Esophagus mucosa (tissue), 1 donor: Measurements from ENCODE around the gene NTRK2. TPM values are rescaled to one million over a fixed set of nuclear protein-coding genes. Genes with fewer than 3 reads are reported as not detected.
A peak's percentile ranks its signal among the peaks of the same experiment; 100 is the strongest.

Experiments
- ATAC-seq: fragments of 200-7000 bp; cut with Tn5 transposase; one replicate; pipeline ENCODE4 v1.9.1; 2020
- total RNA-seq: library from RNA; stranded (reverse); gene quantifications from one replicate; pipeline ENCODE4 v1.2.4, GENCODE V29; 2023
- donor health status: DM: yes; HTN: yes; CAD: no.

NTRK2 gene
- total RNA-seq, 1 donor from 2014 or later: 9.8 TPM

DNA sequence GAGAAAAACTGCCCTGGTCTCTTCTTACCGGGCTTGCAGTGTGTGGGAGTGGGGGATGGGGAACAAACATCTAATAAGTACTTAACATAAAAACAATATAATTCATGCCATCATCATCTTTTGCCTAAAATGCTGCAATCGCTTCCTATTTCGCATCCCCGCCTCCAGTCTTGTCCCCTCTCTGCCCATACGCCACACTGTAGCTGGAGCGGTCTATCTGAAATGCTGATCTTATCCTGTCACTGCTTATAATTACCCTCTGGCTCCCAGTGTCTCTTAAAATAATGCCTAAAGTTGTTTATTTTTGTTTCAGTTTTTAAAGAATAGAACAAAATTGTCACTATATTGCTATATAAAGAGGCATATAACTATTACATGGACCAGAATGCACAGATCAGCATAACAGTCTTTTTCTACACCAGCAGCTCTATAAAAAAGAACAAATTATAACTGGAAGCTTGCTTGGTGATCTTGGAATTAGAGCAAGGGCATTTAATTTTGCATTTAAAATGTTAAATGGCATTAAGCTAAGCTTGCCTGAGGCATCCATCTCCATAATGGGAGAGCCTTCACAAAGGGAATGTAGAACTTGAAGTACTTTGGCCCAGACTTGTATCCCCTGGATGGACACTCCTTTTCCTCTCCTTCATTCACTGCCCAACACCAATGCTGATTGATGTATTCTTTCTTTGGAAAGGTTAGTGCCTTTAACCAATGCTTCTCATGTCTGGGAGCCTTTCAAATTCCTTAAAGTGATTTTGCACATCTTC lies 12.2 kb downstream of the NTRK2 start:
- no peak for ATAC-seq

DNA sequence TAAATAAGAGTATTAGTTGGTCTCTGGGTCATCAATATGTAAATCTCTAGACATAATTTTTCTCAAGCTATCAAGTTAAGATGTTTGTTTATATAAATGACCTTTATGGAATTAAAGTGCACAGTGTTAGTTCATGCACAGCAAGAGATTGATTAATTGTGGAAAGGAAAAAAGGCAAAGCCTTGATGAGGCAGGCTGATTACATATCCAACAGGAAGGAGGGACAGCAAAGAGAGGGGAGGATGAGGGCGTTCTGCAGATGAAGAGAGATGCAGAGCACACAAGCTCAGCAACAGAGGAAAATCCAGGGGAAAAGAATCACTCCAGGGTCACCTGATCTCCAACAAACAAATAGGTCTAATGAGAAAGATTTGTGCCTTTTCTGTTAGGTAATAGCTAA lies 16.5 kb downstream of the NTRK2 start:
- ATAC-seq: no peak

DNA sequence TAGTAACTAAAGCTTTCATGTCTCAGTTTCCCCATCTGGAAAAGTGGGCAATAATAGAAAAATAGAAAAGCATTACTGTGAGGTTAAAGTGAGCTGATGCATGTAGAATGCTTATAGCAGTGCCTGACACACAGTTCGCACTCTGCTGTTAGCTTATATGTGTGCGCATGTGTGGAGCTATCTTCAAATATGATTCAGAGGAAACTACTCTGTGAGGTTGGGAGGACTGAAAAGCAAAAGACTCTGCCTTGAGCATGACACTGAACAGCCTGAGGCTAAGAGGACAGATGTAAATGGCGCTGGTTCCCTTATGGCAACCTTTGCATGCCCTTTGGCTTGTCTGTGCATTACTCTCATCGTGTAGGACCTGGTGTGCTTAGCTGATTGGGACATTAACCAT lies 19.4 kb downstream of the NTRK2 start:
- ATAC-seq: no peak

DNA sequence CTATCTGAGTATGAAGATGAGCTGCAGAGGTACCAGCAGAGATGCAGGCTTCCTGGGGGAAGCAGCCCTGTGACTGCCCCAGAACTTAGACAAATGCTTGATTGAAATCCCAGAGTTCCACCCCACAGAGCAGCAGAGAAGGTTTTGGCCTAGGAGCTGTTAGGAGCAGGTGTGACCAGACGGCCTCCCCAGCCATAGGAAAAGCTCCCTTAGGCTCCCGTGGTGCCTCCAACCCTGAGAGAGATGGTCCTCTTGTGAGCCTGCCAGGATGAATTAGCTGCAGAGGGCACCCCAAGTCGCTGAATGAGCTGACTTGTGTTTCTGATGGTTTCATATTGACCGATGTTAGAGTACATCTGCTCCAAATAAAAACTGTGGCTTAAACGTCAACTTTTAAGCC lies 22.1 kb downstream of the NTRK2 start:
- no peak for ATAC-seq

DNA sequence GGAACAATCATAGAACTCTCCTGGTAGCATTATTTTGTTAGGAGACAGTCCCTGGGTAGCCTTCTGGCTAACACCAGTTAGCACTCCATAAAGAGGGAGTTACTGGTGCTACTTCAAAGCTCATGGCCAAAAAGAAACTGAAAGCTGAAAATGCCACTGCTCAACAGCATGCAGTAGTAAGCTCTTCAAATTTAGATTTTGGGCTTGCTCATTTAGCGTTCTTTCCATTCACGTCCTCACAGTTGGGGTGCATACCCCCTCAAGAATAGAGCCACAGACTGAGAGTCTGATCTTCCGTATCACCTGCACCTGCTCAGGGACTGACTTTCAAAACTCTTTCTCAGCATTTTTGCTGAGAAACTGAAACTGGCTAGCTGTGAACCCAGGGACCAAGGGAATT lies 24.7 kb downstream of the NTRK2 start:
- ATAC-seq: no peak

DNA sequence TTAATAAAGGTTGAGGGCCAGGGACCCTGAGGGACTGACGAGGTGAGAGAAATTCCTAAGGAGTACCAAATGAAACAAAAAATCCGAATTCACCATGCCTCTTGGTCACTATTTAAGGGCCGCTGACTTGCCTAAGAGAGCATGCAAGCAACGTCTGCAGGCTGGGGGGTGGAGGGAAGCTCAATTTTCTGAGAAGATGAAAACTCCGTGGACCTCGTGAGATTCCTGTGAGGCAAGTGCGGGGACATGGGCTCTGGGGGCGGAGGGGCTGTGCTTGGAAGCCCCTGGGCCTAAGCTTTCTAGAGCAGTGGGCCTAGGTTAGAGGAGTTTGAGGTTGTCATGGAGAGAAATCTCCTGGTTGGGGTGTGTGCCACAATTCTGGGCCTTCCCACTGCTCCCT lies 27.5 kb downstream of the NTRK2 start:
- ATAC-seq: no peak

DNA sequence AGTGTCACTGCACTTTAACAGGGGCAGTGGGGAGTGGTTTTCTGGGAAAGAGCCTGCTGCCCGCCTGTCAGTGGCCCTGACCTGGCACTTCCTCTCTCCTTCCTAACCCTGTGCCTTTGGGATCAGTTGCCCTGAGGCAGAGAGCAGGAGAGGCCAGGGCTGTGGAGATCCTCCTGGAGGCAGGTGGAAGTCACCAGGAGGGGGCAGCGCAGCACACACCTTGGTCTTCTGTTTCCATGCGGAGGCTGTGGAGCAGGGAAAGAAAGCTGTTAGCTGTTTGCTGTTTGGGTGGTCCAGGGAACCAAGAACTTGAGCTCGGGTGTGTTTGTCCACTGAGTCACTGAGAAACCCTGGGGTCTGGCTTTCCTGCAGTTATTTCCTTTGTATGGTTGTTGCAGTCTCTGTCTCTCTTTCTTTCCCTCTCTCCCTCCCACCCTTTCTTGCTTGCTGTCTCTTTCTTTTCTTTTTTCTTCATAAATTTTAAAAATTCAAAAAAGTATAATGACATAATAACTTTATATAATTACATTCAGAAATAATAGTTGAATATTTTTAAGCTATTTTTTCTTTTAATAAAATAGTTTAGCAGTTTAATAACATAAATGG lies 28.1 kb downstream of the NTRK2 start:
- ATAC-seq: peak; percentile 76

DNA sequence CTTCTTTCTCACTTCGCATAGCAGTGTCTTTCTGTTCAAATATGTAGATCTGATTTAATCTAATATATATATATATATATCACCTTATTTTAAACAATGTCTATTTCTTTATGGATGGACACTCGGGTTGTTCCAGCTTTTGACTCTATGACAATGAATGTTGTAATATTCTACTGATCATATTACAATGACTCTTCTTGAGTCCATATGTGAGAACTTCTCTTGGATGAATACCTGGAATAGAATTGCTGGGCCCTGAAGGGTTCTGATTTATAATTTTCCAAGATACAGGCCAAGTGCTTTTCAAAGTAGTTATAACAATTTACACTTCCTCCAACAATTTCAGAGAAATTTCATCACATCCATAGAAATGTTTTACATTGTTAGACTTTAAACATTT lies 28.8 kb downstream of the NTRK2 start:
- no peak for ATAC-seq

DNA sequence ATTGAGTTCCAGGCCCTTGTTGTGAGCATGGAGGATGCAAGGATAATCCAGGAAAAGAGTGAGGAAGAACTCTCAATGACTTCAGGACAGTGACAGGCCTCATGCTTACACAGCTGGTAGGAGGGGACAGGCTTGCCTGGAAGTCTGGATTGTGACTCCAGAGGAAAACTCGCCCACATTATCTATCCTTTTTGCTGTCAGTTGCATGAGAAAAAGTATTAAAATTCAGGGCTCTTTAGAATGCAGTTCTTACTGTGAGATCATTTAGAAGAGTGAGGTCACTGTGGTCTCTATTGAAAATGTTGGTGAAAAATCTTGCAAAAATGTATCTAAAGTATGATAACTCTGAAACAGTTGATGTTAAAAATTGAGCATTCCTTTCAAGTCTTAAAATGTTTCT lies 30.5 kb downstream of the NTRK2 start:
- no peak for ATAC-seq

DNA sequence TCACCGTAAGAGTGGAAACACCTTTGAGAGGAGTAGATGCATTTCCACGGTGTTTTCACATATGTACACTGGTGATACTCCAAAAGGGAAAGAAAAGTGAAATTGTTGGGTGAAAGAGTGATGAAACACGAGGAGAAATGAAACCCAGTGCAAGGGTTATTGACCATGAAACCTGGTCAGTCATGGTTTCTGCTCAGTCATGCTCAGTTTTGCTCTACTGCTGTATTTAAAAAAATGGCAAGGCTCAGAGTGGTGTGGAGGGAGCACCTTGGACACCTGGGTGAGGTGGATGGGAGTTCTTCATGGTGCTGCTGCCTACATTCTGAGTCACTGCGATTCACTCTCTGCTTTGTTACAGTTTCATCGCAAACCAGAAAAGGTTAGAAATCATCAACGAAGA lies 32.3 kb downstream of the NTRK2 start:
- ATAC-seq: no peak

DNA sequence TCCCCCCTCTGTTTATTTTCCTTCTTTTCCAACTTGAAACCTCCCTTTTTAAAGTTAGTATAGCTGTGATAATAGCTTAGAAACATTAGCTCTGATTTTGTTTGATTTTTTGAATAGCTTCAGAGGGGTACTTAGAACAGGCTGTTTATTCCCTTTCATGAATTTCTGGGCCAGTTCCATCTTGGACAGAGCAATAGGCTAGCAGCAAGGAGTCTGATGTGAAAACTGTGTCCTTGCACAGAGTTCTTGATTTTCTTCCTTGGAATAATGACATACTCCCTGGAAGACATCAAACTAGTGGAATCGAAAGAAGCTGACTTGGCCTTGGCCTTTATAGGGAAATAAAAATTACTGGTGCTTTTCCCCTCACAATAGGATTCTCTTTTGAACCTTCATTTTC lies 32.9 kb downstream of the NTRK2 start:
- no peak for ATAC-seq

DNA sequence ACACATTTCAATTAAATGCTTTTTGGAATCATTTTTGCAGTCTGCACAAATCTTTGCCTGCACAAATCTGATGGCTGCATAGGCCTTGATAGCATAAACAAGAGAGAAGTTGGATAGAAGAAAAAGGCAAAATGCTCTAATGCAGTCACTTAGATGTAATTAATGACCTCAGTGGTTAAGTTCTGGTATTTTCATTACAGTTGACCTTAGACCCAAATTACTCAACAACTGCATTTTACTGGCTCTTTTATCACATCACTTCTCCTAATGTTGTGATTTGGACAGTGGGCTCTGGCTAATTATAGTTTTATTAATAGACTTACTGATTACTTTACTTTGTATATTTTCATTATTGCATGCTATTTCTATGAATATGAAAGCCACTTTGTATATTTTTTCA lies 34.3 kb downstream of the NTRK2 start:
- ATAC-seq: no peak

DNA sequence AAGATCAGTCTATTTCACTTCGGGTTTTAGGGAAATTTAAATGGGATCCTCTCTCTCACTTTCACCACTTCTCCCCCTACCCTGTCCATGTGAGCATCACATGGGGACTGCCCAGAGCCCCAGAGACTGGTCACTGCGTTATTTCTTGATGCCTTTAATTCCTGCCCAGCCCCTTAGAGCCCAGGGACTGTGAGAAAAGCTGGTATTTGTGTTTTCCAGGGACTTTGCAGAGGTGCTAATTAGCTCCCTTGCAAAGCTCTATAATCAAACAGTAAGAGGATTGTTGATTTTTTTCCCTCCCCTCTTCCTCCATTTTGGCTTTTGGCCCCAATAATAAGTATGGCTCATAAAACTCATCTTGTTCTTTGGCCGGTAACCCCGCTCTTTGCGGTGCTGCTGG lies 35.6 kb downstream of the NTRK2 start:
- ATAC-seq: no peak

DNA sequence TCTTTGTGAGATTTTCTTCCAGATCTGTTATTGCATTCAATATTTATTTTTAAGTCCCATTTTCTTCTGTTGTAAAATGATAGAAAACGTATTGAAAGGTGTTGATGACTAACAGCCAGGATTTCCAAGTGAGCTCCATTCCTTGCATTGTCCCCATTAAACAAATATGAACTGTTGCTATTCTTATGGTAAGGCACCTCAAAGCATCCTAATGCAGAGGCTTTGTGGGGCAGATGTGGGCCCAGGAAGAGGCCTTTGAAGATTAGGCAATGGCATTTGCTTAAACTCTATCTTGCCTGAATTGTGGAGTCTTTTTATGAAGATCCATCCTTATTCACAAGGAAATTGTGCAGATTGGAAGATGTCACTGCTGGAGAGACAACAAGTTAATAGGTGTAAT lies 38.9 kb downstream of the NTRK2 start:
- ATAC-seq: no peak

DNA sequence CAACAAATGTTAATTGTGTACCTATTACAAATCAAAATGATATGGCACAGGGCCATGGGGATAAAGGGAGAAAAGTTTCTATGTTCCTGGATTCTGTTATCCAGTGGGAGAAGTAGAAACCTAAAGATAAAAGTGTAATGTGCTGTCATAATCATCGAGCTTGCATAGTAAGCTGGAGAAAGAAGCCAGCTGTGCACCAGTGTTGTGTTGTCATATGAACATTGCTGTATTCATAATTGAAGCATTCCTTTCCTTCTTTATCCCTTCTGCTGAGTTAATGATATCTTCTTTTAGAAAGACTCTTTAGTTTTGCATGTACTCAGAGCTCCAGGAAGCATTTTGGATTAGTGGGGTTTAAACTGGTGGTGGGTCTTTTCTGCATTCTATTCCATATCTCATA lies 39.5 kb downstream of the NTRK2 start:
- no peak for ATAC-seq

DNA sequence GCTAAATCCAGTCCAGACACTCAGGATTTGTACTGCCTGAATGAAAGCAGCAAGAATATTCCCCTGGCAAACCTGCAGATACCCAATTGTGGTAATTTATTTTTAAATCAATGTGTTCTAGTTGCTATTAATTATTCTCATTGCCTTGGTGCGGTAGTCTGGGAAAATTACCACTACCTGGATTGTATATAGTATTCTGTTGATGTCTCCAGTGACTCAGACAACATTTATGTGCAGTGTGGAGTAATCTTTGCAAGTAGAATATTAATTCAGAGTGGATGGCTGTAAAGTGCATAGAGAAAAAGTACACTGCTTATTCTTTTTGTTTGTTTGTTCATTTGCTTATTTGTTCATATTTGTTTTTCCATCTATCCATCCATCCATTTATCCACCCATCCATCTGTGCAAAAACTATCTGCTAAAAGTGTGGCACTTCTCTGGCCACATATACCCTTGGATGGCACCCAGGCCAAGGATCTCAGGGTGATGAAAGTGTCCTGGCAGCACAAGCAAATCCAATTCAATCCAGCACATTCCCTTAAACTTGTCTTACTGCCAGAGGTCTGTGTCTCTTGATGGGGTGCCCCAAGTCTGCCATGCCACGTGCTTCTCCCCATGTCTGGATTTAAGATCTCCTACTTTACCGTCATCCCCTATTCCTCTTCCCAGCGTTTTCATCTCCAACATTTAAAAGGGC lies 41.3 kb downstream of the NTRK2 start:
- no peak for ATAC-seq

DNA sequence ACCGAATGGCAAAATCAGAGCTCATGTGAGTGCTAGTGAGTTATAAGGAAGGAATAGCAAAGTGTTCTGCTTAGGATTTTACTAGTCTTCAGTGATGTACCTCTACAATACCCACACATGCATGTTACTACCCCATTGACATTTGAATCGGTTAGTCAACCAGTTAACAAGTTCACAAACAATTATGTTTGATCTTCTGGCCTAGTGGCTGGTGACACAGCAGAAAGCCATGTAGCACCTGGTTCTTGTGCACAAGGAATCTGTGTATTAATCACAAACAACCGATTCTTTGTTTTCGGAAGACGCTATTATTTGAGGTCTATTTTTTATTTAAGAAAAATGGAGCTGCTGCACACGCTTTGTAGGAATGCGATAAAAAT lies 41.9 kb downstream of the NTRK2 start:
- no peak for ATAC-seq

DNA sequence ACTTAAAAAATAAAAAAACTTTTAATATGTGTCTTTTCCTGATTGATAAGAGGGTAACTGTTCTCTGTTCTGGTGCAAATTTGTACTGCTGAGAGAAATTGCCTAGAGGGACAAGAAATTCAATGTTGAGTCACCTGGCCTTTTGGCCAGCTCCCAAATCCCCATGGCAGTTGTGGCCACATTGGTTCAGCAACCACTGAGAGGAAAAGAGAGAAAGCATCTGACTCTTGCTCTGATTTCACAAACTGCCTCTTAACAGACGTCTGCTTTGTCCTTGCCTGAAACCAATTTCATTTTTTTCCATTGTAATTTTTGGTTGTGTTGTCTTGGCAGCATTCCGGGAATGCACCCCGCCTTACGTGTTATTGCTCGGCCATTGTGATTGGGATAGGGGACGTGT lies 42.4 kb downstream of the NTRK2 start:
- ATAC-seq: peak; percentile 32

DNA sequence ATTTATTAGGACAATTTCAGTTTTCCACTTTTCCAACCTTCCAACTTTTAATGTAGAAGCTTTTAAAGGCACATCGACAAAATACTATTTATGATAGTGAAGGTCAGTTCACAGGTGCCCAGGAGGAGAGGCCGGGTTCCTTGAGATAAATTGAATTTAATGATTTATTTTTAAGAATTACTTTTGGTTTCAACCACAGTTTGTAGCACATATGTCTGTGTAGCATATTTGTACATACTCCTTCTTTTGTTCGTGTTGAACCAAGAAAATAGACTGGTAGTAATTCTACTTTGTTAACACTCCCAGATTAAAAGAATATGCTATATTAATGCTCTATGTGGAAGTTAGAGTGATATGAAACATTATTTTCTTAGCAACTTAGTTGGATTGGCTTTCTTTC lies 46.7 kb downstream of the NTRK2 start:
- ATAC-seq: no peak

DNA sequence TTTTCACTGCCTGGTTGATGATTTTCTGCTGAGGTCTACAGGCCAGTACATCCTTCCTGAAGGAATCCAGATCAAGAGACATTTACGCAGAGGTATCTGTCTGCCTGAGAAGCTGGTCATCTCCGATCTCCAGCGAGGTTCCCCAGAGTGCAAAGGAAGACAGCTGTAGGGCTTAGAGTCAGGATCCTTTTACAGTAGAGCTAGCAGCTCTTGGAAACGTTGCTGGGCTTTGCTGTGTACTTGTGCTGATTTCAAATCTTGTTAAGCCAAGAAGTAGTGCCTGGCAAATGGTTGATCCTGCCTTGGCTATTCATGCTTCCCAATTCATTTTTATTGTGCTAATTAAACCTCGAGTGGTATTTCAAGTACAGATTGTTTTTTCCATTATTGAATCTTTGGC lies 48.9 kb downstream of the NTRK2 start:
- ATAC-seq: no peak

DNA sequence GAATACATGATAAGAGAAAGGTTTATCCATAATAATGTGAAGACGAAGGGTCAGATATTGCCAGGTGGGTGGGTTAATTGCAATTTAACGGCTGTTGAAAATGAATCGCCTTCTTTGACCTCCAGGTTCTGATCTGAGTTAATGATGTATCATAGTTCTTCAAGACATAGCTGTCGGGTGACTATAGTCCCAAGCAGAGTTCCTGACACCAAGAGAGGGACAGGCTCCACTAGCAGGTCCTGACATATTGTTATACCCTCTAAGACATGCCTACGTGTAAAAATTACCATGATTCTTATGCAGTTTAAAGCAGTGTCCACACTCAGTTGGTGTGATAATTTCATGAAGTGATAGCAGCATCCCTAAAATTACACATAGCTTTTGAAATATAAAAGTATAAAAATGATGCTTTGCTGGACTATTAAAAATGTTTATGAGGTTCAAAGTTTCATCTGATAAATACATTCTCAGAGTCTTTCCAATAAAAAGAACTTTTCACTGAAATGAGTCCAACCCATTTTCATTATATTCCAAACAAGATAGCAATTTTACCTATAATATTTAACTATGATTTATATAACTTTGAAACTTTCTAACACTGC lies 53.0 kb downstream of the NTRK2 start:
- no peak for ATAC-seq

DNA sequence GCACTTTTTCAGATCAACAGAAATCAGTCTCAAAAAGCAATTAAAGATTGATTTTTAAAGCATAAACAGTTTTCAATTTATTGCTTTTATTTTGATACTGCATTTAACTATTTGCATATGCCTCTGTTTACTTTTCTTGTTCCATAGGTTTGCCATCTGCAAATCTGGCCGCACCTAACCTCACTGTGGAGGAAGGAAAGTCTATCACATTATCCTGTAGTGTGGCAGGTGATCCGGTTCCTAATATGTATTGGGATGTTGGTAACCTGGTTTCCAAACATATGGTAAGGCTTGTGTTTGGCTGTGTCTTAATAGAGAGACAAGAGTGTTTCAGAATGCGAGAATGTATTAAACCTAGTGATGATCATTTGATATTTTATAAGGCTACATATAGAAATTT lies 53.9 kb downstream of the NTRK2 start:
- ATAC-seq: no peak

DNA sequence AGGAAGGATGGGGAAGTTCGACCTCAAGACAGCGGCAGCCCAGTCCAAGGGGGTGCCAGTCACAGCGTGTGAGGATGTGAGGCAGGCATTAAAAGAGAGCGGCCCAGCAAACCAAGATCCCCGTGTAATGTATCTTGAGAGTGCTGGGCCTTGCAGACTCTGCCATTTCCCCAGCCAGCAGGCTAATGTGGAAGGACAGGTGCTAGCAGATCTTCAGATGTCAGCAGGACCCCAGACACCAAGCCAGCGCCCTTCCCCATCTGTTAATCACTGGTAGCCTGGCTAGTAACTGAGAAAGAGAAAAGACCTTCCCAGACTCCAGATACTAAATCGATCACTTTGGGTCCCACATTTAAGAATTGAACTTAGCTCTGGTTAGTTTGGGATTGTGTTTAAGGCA lies 62.2 kb downstream of the NTRK2 start:
- ATAC-seq: no peak

DNA sequence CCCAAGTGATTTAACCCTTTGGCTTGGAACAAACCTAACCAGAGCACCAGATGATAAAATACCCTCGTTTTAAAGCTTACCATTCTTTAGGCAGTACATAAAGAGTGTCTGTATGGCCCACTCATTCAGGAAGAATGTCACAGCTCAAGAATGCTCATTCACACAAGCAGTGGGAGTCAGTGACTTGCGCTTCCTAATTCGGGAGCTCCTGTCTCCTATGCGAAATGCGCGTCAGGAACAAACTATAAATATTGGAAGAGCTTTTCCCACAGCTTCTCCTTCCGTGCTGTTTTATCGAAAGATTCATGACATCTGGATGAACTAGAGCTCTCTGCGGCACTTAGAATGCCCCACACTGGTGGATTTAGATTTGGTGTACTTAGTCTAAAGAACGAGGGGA lies 66.6 kb downstream of the NTRK2 start:
- no peak for ATAC-seq
